ENCODE measurements around the gene AGBL4.
"Not testable (repeated sequence)": the region's sequence is repeated elsewhere in the genome, so short reads cannot be mapped to it uniquely, and the experiment has no call there.

The AGBL4 gene

GRCh38 chr1:49002981-49003380, 1020.8 kb downstream of the AGBL4 start:
- DNase-seq: not testable (repeated sequence)

- DNase-seq: no peak
Observed at GRCh38 chr1:48999321-48999720, 1024.4 kb downstream of the AGBL4 start.

- DNase-seq: no peak
Observed at GRCh38 chr1:48996311-48996710, 1027.4 kb downstream of the AGBL4 start.

- DNase-seq: no peak
Observed at GRCh38 chr1:48988633-48989197, 1035.0 kb downstream of the AGBL4 start.

- no peak for DNase-seq
Observed at GRCh38 chr1:48979940-48980339, 1043.8 kb downstream of the AGBL4 start.

GRCh38 chr1:48978413-48978812, 1045.3 kb downstream of the AGBL4 start:
- DNase-seq: no peak

- DNase-seq: no peak
Observed at GRCh38 chr1:48977273-48977672, 1046.5 kb downstream of the AGBL4 start.

- DNase-seq: no peak
Observed at GRCh38 chr1:48969971-48970370, 1053.8 kb downstream of the AGBL4 start.

- DNase-seq: no peak
Observed at GRCh38 chr1:48967318-48967717, 1056.4 kb downstream of the AGBL4 start.

- no peak for DNase-seq
Observed at GRCh38 chr1:48966583-48966982, 1057.2 kb downstream of the AGBL4 start.

- DNase-seq: no peak
Observed at GRCh38 chr1:48960320-48960719, 1063.4 kb downstream of the AGBL4 start.

- no peak for DNase-seq
Observed at GRCh38 chr1:48955774-48956173, 1068.0 kb downstream of the AGBL4 start.

- no peak for DNase-seq
Observed at GRCh38 chr1:48953617-48954016, 1070.1 kb downstream of the AGBL4 start.

GRCh38 chr1:48948562-48948961, 1075.2 kb downstream of the AGBL4 start:
- DNase-seq: no peak

- peak in 1 of 2 donors; percentile 25 for DNase-seq
Observed at GRCh38 chr1:48947761-48948537, 1075.8 kb downstream of the AGBL4 start.

GRCh38 chr1:48946070-48946469, 1077.7 kb downstream of the AGBL4 start:
- no peak for DNase-seq

GRCh38 chr1:48944811-48945210, 1078.9 kb downstream of the AGBL4 start:
- no peak for DNase-seq

GRCh38 chr1:48943826-48944225, 1079.9 kb downstream of the AGBL4 start:
- DNase-seq: no peak

- no peak for DNase-seq
Observed at GRCh38 chr1:48943393-48943792, 1080.4 kb downstream of the AGBL4 start.

- no peak for DNase-seq
Observed at GRCh38 chr1:48940962-48941732, 1082.6 kb downstream of the AGBL4 start.

GRCh38 chr1:48940354-48940753, 1083.4 kb downstream of the AGBL4 start:
- no peak for DNase-seq

GRCh38 chr1:48939828-48940227, 1083.9 kb downstream of the AGBL4 start:
- DNase-seq: no peak

- DNase-seq: no peak
Observed at GRCh38 chr1:48939042-48939441, 1084.7 kb downstream of the AGBL4 start.

GRCh38 chr1:48937732-48938131, 1086.0 kb downstream of the AGBL4 start:
- DNase-seq: no peak

Data from hippocampal formation (tissue), 2 donors.